VCaP (cell line): ENCODE results near the gene KLK2.
A peak's percentile ranks its signal among the peaks of the same experiment; 100 is the strongest.

Source experiments
- H3K27ac ChIP-seq: fragments of 450-650 bp; 2 replicates; pipeline ENCODE4 v1.5.1; 2017
- TF ChIP-seq, protein P1 (sequence below): fragments of 450-650 bp; conservative IDR thresholded peaks from 2 replicates; pipeline ENCODE4 v1.5.1; 2017; ENCODE audit warnings: mild to moderate bottlenecking, moderate library complexity

The KLK2 gene

DNA sequence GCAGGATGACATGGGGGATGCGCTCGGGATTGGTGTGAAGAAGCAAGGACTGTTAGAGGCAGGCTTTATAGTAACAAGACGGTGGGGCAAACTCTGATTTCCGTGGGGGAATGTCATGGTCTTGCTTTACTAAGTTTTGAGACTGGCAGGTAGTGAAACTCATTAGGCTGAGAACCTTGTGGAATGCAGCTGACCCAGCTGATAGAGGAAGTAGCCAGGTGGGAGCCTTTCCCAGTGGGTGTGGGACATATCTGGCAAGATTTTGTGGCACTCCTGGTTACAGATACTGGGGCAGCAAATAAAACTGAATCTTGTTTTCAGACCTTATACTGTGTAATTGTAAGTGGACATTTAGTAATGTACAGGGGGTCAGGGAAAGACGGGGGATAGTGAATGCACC is 7.0 kb downstream of the KLK2 start:
- peak overlapping the region; percentile 100 for H3K27ac ChIP-seq
- TF ChIP-seq, protein P1, sequence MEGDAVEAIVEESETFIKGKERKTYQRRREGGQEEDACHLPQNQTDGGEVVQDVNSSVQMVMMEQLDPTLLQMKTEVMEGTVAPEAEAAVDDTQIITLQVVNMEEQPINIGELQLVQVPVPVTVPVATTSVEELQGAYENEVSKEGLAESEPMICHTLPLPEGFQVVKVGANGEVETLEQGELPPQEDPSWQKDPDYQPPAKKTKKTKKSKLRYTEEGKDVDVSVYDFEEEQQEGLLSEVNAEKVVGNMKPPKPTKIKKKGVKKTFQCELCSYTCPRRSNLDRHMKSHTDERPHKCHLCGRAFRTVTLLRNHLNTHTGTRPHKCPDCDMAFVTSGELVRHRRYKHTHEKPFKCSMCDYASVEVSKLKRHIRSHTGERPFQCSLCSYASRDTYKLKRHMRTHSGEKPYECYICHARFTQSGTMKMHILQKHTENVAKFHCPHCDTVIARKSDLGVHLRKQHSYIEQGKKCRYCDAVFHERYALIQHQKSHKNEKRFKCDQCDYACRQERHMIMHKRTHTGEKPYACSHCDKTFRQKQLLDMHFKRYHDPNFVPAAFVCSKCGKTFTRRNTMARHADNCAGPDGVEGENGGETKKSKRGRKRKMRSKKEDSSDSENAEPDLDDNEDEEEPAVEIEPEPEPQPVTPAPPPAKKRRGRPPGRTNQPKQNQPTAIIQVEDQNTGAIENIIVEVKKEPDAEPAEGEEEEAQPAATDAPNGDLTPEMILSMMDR, result no peak

DNA sequence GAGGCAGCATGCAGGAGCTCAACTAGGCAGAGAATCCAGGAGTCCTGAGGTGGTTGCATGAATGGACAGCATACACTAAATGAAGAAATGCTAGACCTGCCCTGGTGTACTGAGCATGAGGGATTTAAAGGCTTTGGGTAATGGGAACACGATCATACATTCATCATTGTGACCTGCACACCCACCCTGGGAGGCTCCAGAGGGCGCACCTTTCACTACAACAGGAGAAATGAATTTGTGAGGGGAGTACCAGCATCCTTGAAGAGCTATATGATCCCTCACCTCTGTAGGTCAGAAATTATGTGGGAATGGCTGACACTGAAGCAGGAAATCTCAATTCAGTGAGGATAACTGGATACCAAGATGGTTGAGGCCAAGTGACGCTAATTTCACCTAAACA is 8.9 kb downstream of the KLK2 start:
- TF ChIP-seq, protein P1, result peak; percentile 35; the same call in 1 of the 2 replicates
- peak overlapping the region; percentile 100 for H3K27ac ChIP-seq

DNA sequence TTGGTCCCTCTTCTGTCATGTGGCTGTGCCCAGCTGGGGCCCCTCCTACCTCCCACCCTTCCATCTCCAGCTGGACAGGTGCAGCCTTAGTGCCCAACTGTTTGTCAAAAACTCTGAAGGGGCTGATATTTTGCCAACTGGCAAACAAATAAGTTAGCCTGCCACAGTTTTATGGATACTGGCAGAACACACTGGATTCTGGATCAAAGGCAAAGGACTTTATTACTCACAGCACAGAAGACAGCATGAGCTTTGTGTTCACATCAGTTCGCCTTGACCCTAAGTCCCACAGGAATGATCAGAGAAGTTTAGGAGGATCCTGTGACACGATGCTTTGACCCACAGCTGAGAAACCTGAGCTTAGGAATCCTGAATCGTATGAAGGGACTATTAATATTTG is 16.4 kb downstream of the KLK2 start:
- peak overlapping the region; percentile 100 for H3K27ac ChIP-seq

DNA sequence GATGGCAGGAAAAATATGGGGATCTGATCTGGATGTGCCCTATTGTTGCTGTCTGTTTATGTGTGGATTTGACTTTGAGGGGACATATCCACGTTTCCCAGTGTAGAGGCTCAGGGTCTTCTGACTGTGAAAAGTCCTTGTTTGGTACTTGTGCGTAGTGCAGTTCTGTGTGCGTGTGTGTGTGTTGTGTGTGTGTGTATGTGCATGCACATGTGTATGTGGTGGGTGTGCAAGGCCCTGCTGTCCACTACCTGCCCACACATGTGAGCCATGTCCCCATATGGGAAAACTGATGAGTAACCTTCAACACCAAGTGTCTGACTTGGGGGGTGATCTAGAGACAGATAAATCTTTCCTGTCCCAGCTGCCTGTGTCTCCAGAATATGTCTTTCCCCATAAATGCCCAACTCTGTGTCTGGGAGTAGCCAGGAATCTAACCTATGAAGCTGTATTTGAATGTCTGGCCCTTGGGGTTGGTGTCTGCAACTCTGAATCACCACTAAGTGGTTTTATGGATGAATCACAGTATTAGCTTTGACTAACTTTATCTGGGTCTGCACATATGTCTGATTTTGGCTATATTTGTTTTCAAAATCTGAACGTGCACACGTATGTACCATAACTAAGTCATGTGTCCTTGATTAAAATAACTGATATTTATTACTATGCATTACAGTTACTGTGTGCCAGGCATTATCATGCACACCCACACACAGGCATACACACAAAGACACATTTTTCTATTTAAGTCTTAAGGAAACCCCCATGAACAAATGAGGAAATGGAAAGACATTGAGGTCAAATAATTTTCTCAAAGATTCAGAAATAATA is 17.4 kb downstream of the KLK2 start:
- peak overlapping the region; percentile 100 for H3K27ac ChIP-seq
- TF ChIP-seq, protein P1, result no peak

More for the DNA sequence above, 16.4 kb downstream of the KLK2 start:
- TF ChIP-seq, protein P1, result no peak

- H3K27ac ChIP-seq, result peak overlapping the region; percentile 100
- TF ChIP-seq, protein P1, result no peak
These were observed 18.0 kb downstream of the KLK2 start for GRCh38 chr19:50891253-50891625.

DNA sequence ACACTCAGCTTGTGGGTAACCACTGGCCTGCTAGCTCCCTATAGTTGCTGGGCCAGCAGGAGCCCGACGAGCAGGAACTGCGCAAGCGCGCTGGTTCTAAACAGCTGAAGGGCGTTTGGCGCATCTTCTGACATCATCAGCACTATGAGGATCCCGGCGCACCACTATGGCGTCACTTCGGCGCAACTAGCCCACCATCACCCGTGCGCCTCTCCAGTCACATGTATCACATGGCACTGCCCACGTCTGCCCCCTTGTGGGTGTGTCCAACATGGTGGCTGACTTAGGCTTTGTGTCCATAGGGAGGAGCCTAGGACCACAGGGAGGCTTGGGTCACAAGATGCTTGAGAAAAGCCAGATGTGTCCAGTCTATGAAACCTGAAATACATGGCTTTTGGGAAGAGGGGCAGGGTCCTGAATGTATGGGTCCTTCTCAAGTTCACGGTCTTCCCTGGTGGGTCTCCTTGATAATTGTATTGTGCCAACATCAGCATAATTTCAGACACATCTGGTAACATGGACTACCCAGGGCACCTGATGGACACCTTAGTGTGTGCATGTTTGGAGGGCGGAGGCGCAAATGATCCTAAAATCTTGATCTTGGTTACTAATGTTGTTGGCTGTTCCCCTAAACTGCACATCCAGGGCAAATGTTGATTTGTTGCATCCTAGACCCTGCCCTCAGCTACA is 20.0 kb downstream of the KLK2 start:
- H3K27ac ChIP-seq, result peak overlapping the region; percentile 100
- TF ChIP-seq, protein P1, result no peak
